HG02610 (cell line): ENCODE data around the gene PIGU.
"Not testable (repeated sequence)": the region's sequence is repeated elsewhere in the genome, so short reads cannot be mapped to it uniquely, and the experiment has no call there.

ENCODE experiments used
- ATAC-seq: cut with Tn5 transposase; IDR thresholded peaks from one replicate; pipeline ENCODE4 v1.9.1; 2021; ENCODE audit warnings: mild to moderate bottlenecking, moderate library complexity; ENCODE audit not compliant: unreplicated experiment

Gene PIGU

DNA sequence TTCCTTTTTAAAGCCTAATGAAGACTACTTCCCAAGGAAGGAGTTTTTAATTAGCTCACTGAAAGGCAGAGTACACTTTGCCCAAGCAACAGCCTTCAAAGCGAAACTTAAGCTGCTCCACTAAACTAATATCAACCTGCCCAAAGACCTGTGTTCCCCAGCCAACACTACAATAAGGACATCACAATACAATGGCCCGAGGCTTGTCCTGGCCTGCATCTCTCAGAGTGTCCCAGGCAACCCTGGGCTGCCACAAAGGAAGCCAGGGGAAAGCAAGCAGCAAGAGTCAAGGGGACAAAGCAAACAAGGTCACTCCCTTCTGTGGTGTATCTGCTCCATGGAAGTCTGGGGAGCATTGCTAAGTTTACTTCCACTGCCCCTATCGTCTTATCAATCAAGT, 52.3 kb downstream of the PIGU start:
- ATAC-seq, result no peak

GRCh38 chr20:34622821-34623451, 54.0 kb downstream of the PIGU start:
- no peak for ATAC-seq

GRCh38 chr20:34621383-34622367, 55.2 kb downstream of the PIGU start:
- ATAC-seq, result no peak

- ATAC-seq, result no peak
These were observed 55.9 kb downstream of the PIGU start for GRCh38 chr20:34621036-34621343.

- ATAC-seq, result no peak
These were observed 58.2 kb downstream of the PIGU start for GRCh38 chr20:34618676-34619075.

- ATAC-seq, result not testable (repeated sequence)
These were observed 60.0 kb downstream of the PIGU start for GRCh38 chr20:34616913-34617312.

GRCh38 chr20:34615477-34615876, 61.4 kb downstream of the PIGU start:
- no peak for ATAC-seq

GRCh38 chr20:34611976-34612375, 64.9 kb downstream of the PIGU start:
- ATAC-seq, result not testable (repeated sequence)

DNA sequence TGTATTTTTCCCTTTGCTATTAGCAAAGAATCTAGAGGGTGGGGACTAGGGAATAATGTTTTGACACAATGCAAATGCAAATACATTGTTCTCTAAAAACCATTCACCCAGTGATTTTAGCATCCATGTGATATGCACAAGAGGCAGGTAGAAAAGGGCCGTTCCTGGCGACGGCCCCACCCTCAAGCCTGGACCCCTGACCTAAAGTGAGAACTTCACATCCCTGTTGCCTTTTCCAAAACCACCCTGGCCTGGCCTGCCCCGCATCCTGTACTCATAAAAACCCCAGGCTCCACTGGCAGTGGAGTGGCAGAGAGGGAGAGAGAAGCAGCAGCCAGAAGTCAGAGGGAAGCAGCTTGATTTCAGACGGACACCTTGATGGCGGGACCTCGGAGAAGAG, 69.8 kb downstream of the PIGU start:
- ATAC-seq, result no peak

GRCh38 chr20:34604980-34605788, 71.7 kb downstream of the PIGU start:
- ATAC-seq, result no peak

DNA sequence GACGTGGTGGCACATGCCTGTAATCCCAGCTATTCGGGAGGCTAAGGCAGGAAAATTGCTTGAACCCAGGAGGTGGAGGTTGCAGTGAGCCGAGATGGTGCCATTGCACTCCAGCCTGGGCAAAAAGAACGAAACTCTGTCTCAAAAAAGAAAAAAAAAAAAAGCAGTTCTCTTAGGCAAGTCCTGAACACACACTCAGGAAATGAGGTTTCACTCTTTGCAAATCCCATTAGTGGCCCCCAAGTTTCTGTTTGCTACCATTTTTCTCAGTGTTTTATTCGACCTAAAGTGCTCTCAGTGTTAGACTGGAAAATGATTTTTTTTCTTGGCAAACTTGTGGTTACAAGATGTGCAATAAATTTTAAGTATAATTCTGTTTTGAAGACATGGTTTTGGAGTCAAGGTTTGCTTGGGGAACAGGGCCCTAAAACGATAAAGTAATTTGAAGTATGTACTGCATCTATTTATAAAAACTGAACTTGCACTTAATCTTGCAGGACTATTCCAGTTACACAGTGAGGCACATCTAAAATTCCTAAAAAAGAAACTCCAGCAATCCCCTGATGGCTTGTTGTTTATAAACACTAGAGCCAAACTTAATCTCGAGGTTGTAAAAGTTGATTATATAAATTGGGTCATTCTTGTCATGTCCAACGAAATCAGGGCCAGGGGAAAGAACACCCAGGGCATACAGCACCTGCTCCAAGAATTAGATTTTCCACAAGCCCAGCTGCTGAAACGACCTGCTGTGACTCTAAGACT, 75.8 kb downstream of the PIGU start:
- no peak for ATAC-seq

GRCh38 chr20:34595377-34596184, 81.3 kb downstream of the PIGU start:
- ATAC-seq, result no peak

- ATAC-seq, result no peak
These were observed 90.3 kb downstream of the PIGU start for GRCh38 chr20:34586488-34587163.

DNA sequence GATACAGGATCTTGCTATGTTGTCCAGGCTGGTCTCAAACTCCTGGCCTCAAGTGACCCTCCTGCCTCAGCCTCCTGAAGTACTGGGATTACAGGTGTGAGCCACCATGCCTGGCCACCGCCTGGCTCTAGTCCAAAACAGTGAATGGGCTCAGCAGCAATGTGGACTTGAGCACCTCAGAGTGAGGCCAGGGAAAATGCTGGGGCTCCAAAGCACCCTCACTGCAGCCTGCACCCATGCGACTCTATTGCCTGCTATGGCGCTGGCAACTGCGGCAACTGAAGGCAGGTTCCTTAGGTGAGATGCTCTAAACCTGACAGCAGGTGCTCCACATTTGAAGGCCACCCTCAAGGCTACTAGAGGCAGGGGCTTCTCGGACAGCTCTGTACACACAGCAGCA, 91.9 kb downstream of the PIGU start:
- ATAC-seq, result no peak

DNA sequence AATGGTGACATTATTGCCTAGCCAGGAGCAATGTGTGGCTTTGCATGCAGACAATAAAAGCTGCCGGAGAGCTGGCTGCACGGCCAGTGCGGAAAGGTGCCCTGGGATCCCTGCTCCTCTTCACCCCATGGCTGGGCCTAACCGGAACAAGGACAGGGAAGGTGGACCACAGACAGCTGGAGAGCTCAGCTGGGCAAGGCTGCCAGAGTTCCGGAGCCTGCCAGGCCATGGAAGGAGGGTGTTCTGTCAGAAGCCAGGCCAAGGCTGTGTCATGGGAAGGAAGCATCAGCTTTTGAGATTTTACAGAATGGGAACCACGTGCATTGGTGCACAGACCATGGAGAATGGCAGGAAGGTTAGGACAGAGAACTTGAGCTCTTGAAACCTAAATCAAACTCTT, 93.3 kb downstream of the PIGU start:
- no peak for ATAC-seq

- no peak for ATAC-seq
These were observed 94.0 kb downstream of the PIGU start for GRCh38 chr20:34582911-34583310.

DNA sequence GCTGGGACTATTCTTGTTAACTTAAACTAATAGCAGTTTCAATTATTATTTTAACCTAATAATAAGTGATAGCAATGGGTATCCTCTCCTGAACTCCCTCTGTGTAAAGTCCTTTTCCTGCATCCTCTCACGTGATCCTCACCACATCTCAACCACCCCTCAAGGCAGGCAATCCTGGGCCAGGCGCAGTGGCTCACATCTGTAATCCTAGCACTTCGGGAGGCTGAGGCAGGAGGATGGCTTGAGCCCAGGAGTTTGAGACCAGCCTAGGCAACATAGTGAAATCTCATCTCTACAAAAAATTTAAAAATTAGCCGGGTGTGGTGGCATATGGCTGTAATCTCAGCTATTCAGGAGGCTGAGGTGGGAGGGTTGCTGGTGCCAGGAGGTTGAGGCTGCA, 94.7 kb downstream of the PIGU start:
- ATAC-seq, result no peak

- ATAC-seq, result peak; percentile 74
These were observed 95.3 kb downstream of the PIGU start for GRCh38 chr20:34581341-34582184.
